Measurements from ENCODE around the gene LHFPL2. TPM values are rescaled to one million over a fixed set of nuclear protein-coding genes. Genes with fewer than 3 reads are reported as not detected.

LHFPL2 gene
- polyA plus RNA-seq, 1 donor from 2014 or later = 9.1 TPM

GRCh38 chr5:78574131-78574673 lies 74.4 kb downstream of the LHFPL2 start:
- peak overlapping the region in 3 of 4 donors; percentile 4 to 75 (median 34) for H3K4me3 Mint-ChIP-seq
- H3K36me3 Mint-ChIP-seq = peaks cover 2% of the 10 kb centered on the region
- H3K27me3 Mint-ChIP-seq = no peaks in the 10 kb centered on the region
- peaks cover 23 to 36% (median 29%) of the 10 kb centered on the region in 3 donors for H3K4me1 Mint-ChIP-seq
- peak overlapping the region in 2 of 3 donors; percentile 27 to 94 for H3K27ac Mint-ChIP-seq
- no peaks in the 10 kb centered on the region for H3K9me3 Mint-ChIP-seq

GRCh38 chr5:78573318-78573717 lies 75.3 kb downstream of the LHFPL2 start:
- Mint-ChIP-seq H3K27me3 (no peaks in the 10 kb centered on the region), H3K36me3 (peaks cover 2% of the 10 kb centered on the region), H3K27ac (peak overlapping the region; percentile 27 to 94 (median 28)), H3K9me3 (no peaks in the 10 kb centered on the region), H3K4me1 (peaks cover 28 to 36% (median 32%) of the 10 kb centered on the region in 3 donors), H3K4me3 (peak overlapping the region in 2 of 4 donors; percentile 34 to 75)

- Mint-ChIP-seq H3K4me3 (no peak overlapping the region), H3K36me3 (peaks cover 2% of the 10 kb centered on the region), H3K27me3 (no peaks in the 10 kb centered on the region), H3K27ac (peak overlapping the region in 1 of 3 donors; percentile 19), H3K4me1 (peaks cover 28 to 35% (median 31%) of the 10 kb centered on the region in 3 donors), H3K9me3 (peaks cover 0 to 1% (median 0%) of the 10 kb centered on the region in 3 donors)
Observed at GRCh38 chr5:78570646-78571045, 77.9 kb downstream of the LHFPL2 start.

GRCh38 chr5:78569441-78569840 lies 79.1 kb downstream of the LHFPL2 start:
- Mint-ChIP-seq H3K4me1 (peaks cover 24 to 27% (median 27%) of the 10 kb centered on the region in 3 donors), H3K27ac (no peak overlapping the region), H3K4me3 (no peak overlapping the region), H3K27me3 (no peaks in the 10 kb centered on the region), H3K9me3 (peaks cover 0 to 5% (median 0%) of the 10 kb centered on the region in 3 donors), H3K36me3 (peaks cover 2% of the 10 kb centered on the region)

GRCh38 chr5:78568676-78569075 lies 79.9 kb downstream of the LHFPL2 start:
- no peaks in the 10 kb centered on the region for H3K27me3 Mint-ChIP-seq
- H3K9me3 Mint-ChIP-seq = peaks cover 0 to 5% (median 0%) of the 10 kb centered on the region in 3 donors
- H3K27ac Mint-ChIP-seq = no peak overlapping the region
- H3K4me3 Mint-ChIP-seq = no peak overlapping the region
- H3K4me1 Mint-ChIP-seq = peaks cover 17 to 20% (median 20%) of the 10 kb centered on the region in 3 donors
- peaks cover 2% of the 10 kb centered on the region for H3K36me3 Mint-ChIP-seq

- Mint-ChIP-seq H3K4me3 (peak overlapping the region in 1 of 4 donors; percentile 45), H3K36me3 (peaks cover 2% of the 10 kb centered on the region), H3K27ac (no peak overlapping the region), H3K27me3 (no peaks in the 10 kb centered on the region), H3K4me1 (peaks cover 12 to 15% (median 15%) of the 10 kb centered on the region in 3 donors), H3K9me3 (peaks cover 0 to 5% (median 0%) of the 10 kb centered on the region in 3 donors)
Observed at GRCh38 chr5:78568212-78568611, 80.4 kb downstream of the LHFPL2 start.

GRCh38 chr5:78567617-78568016 lies 81.0 kb downstream of the LHFPL2 start:
- Mint-ChIP-seq H3K4me3 (no peak overlapping the region), H3K27ac (no peak overlapping the region), H3K27me3 (no peaks in the 10 kb centered on the region)

GRCh38 chr5:78566747-78567425 lies 81.7 kb downstream of the LHFPL2 start:
- no peak overlapping the region for H3K27ac Mint-ChIP-seq
- no peak overlapping the region for H3K4me3 Mint-ChIP-seq
- H3K36me3 Mint-ChIP-seq = peaks cover 5% of the 10 kb centered on the region
- peaks cover 8 to 9% (median 8%) of the 10 kb centered on the region in 3 donors for H3K4me1 Mint-ChIP-seq
- no peaks in the 10 kb centered on the region for H3K27me3 Mint-ChIP-seq
- peaks cover 0 to 5% (median 0%) of the 10 kb centered on the region in 3 donors for H3K9me3 Mint-ChIP-seq

More at GRCh38 chr5:78567617-78568016, 81.0 kb downstream of the LHFPL2 start:
- peaks cover 5% of the 10 kb centered on the region for H3K36me3 Mint-ChIP-seq
- H3K4me1 Mint-ChIP-seq = peaks cover 8 to 9% (median 9%) of the 10 kb centered on the region in 3 donors
- H3K9me3 Mint-ChIP-seq = peaks cover 0 to 5% (median 0%) of the 10 kb centered on the region in 3 donors

- H3K9me3 Mint-ChIP-seq = peaks cover 0 to 5% (median 0%) of the 10 kb centered on the region in 3 donors
- H3K27me3 Mint-ChIP-seq = no peaks in the 10 kb centered on the region
- peaks cover 4 to 9% (median 4%) of the 10 kb centered on the region in 3 donors for H3K4me1 Mint-ChIP-seq
- H3K4me3 Mint-ChIP-seq = no peak overlapping the region
- H3K27ac Mint-ChIP-seq = no peak overlapping the region
- peaks cover 4% of the 10 kb centered on the region for H3K36me3 Mint-ChIP-seq
Observed at GRCh38 chr5:78565395-78565794, 83.2 kb downstream of the LHFPL2 start.

- Mint-ChIP-seq H3K4me3 (no peak overlapping the region), H3K27me3 (no peaks in the 10 kb centered on the region), H3K27ac (no peak overlapping the region), H3K36me3 (peaks cover 7% of the 10 kb centered on the region), H3K9me3 (peaks cover 0 to 5% (median 0%) of the 10 kb centered on the region in 3 donors), H3K4me1 (peaks cover 0 to 10% (median 4%) of the 10 kb centered on the region in 3 donors)
Observed at GRCh38 chr5:78563621-78564020, 85.0 kb downstream of the LHFPL2 start.

GRCh38 chr5:78562714-78563330 lies 85.8 kb downstream of the LHFPL2 start:
- peaks cover 0 to 5% (median 0%) of the 10 kb centered on the region in 3 donors for H3K9me3 Mint-ChIP-seq
- H3K27me3 Mint-ChIP-seq = no peaks in the 10 kb centered on the region
- H3K4me3 Mint-ChIP-seq = peak overlapping the region in 1 of 4 donors; percentile 21
- H3K36me3 Mint-ChIP-seq = peaks cover 7% of the 10 kb centered on the region
- peak overlapping the region in 1 of 3 donors; percentile 13 for H3K27ac Mint-ChIP-seq
- H3K4me1 Mint-ChIP-seq = peaks cover 0 to 8% (median 3%) of the 10 kb centered on the region in 3 donors

GRCh38 chr5:78562001-78562400 lies 86.6 kb downstream of the LHFPL2 start:
- peaks cover 0 to 3% (median 0%) of the 10 kb centered on the region in 3 donors for H3K4me1 Mint-ChIP-seq
- H3K36me3 Mint-ChIP-seq = peaks cover 7% of the 10 kb centered on the region
- peaks cover 0 to 5% (median 0%) of the 10 kb centered on the region in 3 donors for H3K9me3 Mint-ChIP-seq
- no peaks in the 10 kb centered on the region for H3K27me3 Mint-ChIP-seq
- no peak overlapping the region for H3K27ac Mint-ChIP-seq
- H3K4me3 Mint-ChIP-seq = no peak overlapping the region

- no peaks in the 10 kb centered on the region for H3K27me3 Mint-ChIP-seq
- peaks cover 0 to 4% (median under 1%) of the 10 kb centered on the region in 3 donors for H3K4me1 Mint-ChIP-seq
- H3K9me3 Mint-ChIP-seq = peaks cover 0 to 5% (median 0%) of the 10 kb centered on the region in 3 donors
- H3K36me3 Mint-ChIP-seq = peaks cover 7% of the 10 kb centered on the region
- no peak overlapping the region for H3K4me3 Mint-ChIP-seq
- H3K27ac Mint-ChIP-seq = no peak overlapping the region
Observed at GRCh38 chr5:78561261-78561660, 87.3 kb downstream of the LHFPL2 start.

- peaks cover 3 to 9% (median 5%) of the 10 kb centered on the region in 3 donors for H3K4me1 Mint-ChIP-seq
- H3K36me3 Mint-ChIP-seq = peaks cover 8% of the 10 kb centered on the region
- no peak overlapping the region for H3K27ac Mint-ChIP-seq
- H3K9me3 Mint-ChIP-seq = no peaks in the 10 kb centered on the region
- peaks cover under 1% of the 10 kb centered on the region for H3K27me3 Mint-ChIP-seq
- H3K4me3 Mint-ChIP-seq = no peak overlapping the region
Observed at GRCh38 chr5:78560000-78560855, 88.3 kb downstream of the LHFPL2 start.
